ENCODE results near the gene STXBP2.
A peak's percentile ranks its signal among the peaks of the same experiment; 100 is the strongest.

The STXBP2 gene

DNA sequence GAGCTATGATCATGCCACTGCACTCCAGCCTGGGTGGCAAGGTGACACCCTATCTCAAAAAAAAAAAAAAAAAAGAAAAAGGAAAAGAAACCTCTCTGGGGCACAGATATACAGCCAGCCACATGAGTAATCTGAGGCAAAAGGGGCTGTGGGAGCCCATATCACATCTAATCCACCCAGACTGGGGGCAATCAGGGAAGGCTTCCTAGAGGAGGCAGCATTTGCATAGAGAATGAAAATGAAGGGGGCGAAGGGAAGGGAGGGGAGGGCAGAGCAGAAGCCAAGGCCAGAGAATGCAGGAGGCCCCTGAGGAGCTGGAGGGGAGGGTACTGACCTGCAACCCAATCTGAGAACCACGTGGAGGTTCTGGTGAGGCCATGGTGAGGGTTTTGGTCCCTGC, 13.2 kb downstream of the STXBP2 start:
- no peak for DNase-seq (ENCODE audit: low spot score)

DNA sequence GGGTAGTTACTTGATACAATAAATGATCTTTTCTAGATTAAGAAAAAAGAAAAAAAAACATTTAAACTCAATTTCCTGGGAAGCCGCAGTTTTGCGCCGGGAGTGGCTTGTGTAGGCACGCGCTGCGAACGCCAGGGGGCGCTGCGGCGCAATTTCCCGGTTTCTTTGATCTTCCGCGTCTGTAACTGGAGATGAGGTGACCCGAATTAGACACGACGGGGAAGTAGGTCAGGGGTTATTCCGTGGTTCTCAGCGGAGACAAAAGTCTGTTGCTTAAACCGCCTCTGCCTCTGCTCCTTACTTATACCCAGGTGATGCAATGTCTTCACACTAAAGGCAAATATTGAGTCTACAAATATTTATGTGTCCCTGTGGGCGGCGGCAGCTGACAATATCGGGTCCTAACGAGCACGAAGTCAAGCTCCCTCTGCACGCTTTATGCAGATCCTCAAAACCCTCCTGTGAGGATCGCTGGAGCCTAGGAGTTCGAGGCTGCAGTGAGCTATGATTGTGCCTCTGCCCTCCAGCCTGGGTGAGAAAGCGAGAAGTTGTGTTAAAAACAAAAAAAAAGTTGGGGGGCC, 15.2 kb downstream of the STXBP2 start:
- peak; percentile 88 for DNase-seq (ENCODE audit: low spot score)

- DNase-seq (ENCODE audit: low spot score): no peak
Observed at GRCh38 chr19:7654401-7654800, 17.5 kb downstream of the STXBP2 start.

DNA sequence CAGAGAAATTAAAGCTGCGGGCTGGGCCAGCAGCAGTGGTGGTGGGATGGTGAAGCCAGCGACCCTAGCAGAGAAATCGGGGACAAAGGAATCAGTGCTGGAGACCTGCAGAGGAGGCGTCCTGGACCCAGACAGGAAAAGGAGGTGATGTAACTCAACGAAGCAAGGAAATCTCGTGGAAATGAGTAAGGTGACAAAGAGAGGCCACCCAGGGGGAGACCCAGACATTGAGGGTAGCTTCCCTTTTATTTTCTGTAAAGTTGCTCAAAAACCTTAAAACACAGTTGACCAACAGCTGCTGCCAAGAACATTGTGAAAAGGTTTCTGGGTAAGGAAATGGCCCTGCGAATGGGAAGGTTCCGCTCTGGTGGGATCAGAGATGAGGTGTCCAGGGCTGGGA, 18.7 kb downstream of the STXBP2 start:
- no peak for DNase-seq (ENCODE audit: low spot score)

DNA sequence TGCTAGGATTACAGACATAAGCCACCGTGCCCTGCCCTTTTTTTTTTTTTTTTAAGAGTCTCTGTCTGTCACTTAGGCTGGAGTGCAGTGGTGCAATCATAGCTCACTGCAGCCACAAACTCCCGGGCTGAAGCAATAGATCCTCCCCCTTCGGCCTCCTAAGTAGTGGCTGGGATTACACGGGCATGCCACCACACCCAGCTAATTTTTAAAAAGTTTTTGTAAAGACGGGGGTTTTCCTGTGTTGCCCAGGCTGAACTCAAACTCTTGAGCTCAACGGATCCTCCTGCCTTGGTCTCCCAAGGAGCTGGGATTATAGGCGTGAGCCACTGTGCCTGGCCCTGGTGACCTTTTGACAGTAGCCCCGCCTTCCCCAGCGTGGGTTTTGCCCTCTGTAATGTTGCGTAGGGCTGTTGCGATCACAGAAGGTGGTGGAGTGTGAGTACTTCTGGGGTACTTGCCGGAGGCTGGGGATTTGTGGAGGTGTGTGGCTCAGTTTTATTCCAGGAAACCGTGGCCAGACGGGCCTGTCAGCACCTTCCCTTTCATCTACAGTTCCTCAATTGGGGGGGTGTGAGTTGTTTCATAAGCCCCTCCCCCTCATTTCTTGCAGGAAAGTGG, 20.3 kb downstream of the STXBP2 start:
- no peak for DNase-seq (ENCODE audit: low spot score)

GRCh38 chr19:7658219-7658686, 21.3 kb downstream of the STXBP2 start:
- DNase-seq (ENCODE audit: low spot score): no peak

DNA sequence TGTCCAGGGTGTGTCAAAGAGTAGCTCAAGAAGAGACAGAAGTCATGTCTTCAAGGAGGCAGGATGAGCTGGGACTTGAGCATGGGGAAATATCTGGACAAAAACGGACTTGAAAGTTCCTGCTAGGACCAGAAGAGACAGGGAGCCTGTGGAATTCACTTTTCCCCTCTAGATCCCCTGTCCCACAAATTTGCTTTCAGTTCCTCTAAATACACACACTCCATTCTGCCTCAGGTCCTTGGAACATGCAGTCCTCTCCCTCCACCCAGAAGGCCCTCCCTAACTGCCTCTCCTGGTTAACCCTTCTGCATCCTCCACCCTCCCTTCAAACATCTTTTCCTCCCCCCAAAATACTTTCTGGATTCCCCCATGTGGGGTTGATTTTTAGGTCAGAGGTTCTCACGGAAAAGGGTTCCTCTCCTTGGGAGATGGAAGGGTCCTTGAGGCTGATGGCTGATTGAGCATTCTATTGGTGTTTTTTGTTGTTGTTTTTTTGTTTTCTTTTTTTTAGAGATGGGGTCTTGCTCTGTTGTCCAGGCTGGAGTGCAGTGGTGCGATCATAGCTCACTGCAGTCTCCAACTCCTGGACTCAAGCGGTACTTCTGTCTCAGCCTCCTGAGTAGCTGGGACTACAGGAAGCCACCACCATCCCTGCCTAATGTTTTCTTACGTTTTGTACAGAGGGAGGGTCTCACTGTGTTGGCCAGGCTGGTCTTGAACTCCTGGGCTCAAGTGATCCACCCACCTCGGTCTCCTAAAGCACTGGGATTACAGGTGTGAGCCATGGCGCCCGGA, 25.0 kb downstream of the STXBP2 start:
- DNase-seq (ENCODE audit: low spot score): no peak

DNA sequence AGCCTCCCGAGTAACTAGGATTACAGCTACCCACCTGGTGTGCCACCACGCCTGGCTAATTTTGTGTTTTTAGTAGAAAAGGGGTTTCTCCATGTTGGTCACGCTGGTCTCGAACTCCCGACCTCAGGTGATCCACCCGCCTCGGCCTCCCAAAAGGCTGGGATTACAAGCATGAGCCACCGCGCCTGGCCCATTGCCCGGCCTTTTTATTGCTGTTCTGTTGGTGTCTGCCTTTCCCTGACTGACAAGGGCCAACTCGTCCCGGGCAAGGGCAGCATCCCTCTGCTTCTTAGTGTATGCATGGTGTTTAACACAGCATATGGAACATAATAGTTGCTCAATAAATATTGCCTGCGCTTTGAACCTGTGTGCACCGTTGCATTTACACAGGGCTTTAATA, 25.7 kb downstream of the STXBP2 start:
- DNase-seq (ENCODE audit: low spot score): no peak

DNA sequence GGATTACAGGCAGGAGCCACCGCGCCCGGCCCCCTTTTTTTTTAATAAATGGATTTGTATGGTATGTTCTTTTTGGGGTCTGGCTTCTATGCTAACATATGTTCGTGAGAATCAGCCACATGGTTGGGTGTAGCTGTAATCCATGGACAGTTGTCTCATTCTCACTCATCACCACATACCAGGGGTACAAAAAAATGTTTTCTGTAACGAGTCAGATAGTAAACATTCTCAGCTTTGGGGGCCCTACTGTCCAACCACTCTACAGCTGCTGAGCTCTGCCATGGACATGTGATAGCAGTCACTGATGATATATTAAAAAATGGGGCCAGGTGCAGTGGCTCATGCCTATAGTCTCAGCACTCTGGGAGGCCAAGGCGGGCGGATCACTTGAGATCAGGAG, 26.8 kb downstream of the STXBP2 start:
- DNase-seq (ENCODE audit: low spot score): no peak

- no peak for DNase-seq (ENCODE audit: low spot score)
Observed at GRCh38 chr19:7665076-7665475, 28.2 kb downstream of the STXBP2 start.

DNA sequence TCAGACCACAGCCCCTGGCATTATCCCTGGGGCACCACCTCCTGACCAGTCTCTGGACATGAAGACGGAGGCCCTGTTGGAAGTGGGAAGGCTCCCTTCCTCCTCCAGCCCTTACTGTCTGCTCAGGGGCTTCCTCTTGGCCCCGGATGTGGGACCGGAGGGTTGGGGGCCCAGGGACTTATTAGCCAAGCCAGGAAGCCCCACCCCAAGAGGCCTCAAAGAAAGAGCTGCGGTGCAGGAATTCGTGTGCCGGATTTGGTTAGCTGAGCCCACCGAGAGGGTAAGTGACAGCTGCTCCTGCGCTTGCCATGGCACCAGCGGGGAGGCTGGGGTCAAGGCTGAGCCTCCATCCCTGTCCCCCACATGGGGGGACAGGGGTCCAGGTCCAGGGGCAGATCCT, 31.9 kb downstream of the STXBP2 start, which contains the start of gene RETN:
Gene RETN, plus strand, starts transcription at position 208 of the 400 bp plus-strand sequence. CDS start 278 bp downstream, outside the sequence.
- DNase-seq (ENCODE audit: low spot score): no peak

DNA sequence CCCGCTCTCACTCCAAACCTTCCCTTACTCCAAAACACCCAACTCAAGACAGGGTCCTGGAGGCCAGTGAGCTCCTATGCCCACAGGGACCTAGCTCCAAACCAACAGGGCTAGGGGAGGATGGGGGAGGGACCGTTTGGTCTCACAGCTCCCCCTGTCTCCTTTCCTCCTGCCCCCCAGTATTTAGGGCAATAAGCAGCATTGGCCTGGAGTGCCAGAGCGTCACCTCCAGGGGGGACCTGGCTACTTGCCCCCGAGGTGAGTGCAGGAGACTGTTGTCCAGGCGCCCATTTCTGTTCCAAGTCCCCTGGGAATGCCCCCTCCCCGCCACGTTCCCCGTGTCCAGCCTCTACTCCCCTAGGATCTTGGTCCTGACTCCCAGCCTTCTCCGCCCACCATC, 32.7 kb downstream of the STXBP2 start:
- DNase-seq (ENCODE audit: low spot score): no peak

GRCh38 chr19:7670150-7670783, 33.4 kb downstream of the STXBP2 start:
- no peak for DNase-seq (ENCODE audit: low spot score)

- no peak for DNase-seq (ENCODE audit: low spot score)
Observed at GRCh38 chr19:7670790-7671189, 33.9 kb downstream of the STXBP2 start.

GRCh38 chr19:7672522-7672921, 35.6 kb downstream of the STXBP2 start:
- DNase-seq (ENCODE audit: low spot score): no peak

DNA sequence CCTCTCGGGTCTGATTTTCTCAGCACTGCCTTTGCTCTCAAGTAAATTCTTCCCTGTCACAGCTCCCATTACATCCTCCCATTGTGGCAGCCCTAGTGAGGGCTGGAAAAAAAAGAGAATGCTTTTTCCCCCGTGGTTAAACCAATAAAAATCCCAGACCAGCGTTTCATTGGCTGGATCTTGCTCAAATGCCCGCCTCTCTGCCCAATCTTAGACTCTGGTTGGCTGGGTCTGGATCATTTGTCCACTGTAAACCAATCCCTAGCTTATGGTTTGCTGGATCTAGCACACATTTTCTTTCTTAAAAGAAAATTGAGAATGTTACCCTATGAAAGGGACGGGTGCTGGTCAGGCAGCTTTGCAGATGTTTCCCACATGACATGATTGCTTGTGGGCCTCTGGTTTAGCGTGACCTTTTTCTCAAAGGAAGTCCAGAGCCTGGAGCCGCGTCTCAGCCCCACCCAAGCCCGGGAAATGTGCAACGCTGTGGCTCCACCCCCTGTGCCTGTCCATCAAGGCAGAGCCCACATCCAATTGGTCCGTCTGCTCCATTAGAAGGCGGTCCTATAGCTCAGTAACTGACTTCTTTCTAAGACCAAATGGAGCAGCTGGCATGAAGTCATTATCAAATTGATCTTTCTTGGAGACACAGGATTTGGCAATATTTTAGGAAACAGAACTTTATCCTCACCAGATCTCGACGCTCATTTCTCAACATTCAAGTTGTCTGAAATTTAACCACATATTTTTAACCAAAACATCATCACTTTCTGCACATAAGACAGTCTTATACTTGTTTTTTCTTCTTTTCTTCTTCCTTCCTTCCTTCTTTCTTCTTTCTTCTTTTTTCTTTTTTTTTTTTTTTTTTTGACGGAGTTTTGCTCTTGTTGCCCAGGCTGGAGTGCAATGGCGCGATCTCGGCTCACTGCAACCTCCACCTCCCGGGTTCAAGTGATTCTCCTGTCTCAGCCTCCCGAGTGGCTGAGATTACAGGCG, 37.4 kb downstream of the STXBP2 start:
- DNase-seq (ENCODE audit: low spot score): peak; percentile 87

GRCh38 chr19:7676376-7676775, 39.5 kb downstream of the STXBP2 start:
- DNase-seq (ENCODE audit: low spot score): no peak

DNA sequence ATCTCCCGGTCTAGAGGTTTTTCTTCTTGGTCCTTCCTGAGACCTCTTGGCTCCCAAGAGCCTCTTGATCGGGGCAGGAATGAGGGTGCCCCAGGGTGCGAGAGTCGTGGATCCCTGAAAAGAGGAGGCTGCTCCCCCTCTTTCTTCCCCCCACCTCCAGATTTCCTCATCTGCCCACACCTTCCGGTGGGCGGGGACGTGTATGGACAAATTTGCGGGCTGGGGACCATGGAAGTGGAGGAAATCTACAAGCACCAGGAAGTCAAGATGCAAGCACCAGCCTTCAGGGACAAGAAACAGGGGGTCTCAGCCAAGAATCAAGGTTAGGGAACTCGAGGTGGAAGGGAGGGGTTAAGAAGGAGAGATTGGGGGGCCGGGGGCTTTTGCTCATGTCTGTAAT, 39.9 kb downstream of the STXBP2 start, which contains the start of gene MCEMP1:
Gene MCEMP1, plus strand, starts transcription at position 237 of the 400 bp plus-strand sequence. Its CDS starts 31 bp downstream, at position 268.
- no peak for DNase-seq (ENCODE audit: low spot score)

DNA sequence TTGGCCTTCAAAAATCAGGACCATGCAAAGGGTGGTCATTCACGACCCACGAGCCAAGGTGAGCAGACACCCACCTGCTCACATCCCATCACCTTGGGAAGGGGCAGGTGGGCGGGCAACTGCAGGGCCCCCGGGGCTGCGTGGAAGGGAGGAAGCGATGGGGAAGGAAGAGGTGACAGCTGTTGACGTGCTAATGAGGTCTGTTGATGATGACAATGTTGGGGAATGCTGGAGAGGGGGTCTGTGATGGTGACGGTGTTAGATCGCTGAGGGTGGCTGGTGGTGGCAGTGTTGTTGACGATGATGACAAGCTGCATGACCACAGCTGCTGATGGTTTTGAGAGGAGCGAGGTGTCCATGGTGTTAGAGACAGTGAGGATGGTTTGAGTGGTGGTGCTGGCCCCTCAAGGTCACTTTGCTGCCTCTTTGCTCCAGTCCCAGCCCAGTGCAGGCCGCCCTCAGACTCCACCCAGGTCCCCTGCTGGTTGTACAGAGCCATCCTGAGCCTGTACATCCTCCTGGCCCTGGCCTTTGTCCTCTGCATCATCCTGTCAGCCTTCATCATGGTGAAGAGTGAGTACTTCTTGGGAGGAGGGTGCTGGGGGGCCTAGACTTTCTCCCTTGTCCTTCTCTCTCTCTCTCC, 40.9 kb downstream of the STXBP2 start:
- no peak for DNase-seq (ENCODE audit: low spot score)

- DNase-seq (ENCODE audit: low spot score): no peak
Observed at GRCh38 chr19:7678971-7679751, 42.3 kb downstream of the STXBP2 start.
